Measurements from ENCODE around the gene HOXB5.

HOXB5 gene

DNA sequence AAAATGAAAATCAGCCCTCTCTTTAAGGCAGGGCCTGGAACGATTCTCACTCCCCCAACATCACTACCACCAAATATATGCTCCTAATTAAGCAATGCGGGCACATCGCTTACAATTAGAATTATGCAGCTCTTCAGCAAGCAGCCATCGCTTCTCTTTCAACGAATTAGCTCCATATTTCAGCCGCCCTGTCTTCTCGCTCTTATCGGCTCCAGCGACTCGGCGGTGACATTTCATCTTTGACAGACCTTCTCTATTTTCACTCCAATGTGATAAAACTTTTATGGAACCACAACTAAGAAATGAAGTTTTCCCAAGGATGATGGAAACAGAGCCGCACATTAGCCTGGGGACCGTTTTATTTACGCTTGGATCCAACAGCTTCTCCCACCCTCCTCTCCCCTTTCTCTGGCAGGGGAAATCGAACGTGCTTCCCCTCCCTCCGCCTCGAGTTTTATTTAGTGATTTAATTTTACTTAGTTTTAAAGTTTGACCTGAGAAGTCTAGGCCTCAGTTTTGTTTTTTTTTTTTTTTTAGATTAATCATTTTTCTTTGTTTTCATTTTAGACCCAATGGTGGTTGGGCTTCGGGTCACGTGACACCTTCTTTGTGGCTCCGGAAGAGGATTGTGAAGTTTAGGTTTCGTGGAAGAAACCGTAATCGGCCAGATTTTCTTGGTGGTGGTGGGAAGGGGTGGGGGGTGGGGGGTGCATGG lies 45.6 kb downstream of the HOXB5 start:
- Mint-ChIP-seq H3K27ac (peak overlapping the region; percentile 81), H3K4me3 (peak overlapping the region; percentile 96), H3K9me3 (no peaks in the 10 kb centered on the region), H3K36me3 (ENCODE audit: low read depth) (peaks cover 10% of the 10 kb centered on the region), H3K27me3 (ENCODE audit: low read depth) (no peaks in the 10 kb centered on the region), H3K4me1 (ENCODE audit: low read depth) (peaks cover 36% of the 10 kb centered on the region)

DNA sequence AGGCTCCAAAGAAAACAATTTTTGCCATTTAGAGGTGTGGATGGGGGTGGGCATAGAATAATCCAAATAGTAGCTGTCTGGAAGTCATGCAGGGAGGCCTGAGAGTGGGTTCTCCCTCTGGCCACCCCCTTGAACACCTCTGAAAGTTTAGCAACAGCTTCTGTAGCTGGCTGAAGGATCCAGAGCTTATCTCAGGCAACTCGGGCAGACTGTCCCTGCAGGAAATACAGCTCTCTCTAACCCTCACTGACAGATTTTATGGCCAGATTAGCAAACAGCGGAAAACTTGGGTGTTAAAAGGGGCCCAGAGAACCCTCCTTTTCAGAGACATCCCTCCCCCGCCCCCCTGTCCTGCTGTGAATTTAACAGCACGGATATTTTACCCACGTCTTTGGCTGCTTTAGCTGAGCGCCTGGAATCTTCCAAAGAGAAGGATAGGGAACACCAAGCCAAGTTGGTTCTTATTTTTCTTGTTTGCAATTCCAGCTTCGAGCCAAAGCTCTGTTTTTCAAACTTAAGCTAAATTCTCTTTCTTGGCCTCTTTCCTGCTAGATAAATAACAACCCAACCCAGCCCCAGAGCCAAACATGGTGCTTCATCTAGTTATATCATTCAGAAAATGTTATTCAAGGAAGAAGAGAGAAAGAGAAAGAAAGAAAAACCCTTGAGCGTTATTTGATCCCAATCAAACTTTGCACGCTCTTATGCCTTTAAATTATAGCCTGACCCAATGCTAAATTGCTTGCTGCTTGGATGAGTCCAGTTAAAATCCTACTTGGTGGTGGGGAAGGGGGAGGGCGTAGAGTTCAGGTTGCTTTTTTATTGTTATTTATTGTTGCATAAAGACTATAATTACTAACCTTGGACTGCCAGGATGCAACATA lies 46.4 kb downstream of the HOXB5 start:
- Mint-ChIP-seq H3K27me3 (ENCODE audit: low read depth) (peaks cover 2% of the 10 kb centered on the region), H3K9me3 (no peaks in the 10 kb centered on the region), H3K4me1 (ENCODE audit: low read depth) (peaks cover 38% of the 10 kb centered on the region), H3K27ac (peak overlapping the region; percentile 81), H3K4me3 (peak overlapping the region; percentile 96), H3K36me3 (ENCODE audit: low read depth) (peaks cover 16% of the 10 kb centered on the region)

DNA sequence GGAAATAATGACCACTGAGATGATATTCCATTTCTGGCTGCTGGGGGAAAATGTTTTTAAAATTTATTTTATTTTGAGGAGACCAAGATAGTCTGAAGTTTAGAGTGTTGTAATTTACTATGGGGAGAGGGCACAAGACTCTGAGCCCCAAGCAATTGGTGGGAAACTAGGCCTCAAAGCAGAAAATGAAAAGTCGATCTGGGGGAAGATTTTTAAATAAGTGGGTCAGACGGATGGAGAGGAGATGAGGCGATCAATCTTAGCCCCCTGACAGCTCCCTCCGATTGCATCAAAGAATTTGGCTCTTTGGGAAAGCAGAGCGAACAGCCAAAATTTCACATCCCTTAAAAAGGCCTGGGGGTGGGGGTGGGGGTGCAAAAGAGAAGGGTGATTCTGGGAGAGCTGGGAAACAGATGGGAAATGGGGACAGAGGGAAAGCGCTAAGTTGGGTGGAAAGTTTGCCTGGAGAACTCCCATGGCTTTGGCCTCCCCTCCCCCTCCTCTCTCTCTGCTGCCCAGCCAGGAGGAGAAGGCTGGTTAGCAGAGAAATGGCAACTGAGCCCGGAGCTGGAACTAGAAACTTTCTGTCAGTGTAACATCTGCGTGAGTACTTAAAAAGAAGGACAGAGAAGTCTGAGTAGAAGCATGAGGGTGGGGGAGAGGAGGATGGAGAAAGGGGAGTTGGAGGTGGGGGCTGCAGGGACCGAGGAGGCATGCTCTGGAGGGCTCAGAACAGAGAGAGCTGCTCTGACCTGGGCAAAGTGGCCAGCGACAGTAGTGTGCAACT lies 47.2 kb downstream of the HOXB5 start:
- Mint-ChIP-seq H3K36me3 (ENCODE audit: low read depth) (peaks cover 20% of the 10 kb centered on the region), H3K27ac (peak overlapping the region; percentile 81), H3K4me3 (peak overlapping the region; percentile 96), H3K27me3 (ENCODE audit: low read depth) (peaks cover 5% of the 10 kb centered on the region), H3K9me3 (no peaks in the 10 kb centered on the region), H3K4me1 (ENCODE audit: low read depth) (peaks cover 43% of the 10 kb centered on the region)

DNA sequence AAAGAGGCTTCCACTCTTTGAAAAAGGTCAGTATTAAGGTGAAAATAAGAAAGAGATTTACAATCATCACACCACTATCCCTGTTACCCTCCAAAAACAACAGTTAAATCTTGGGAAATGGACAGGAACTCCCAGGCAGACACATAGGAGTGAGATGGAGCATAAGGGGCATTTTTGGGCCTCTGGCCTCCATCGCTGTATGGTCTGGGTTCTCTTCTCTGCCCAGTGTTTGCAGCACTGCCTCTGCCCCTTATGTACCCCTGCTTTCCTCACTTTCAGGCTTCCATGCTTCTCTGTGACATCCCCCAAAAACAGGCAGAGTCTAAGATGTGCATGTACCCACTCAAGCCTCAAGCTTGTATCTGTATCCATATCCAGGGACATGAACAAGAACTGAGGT lies 48.0 kb downstream of the HOXB5 start:
- H3K4me1 Mint-ChIP-seq (ENCODE audit: low read depth), result peaks cover 46% of the 10 kb centered on the region
- H3K36me3 Mint-ChIP-seq (ENCODE audit: low read depth), result peaks cover 24% of the 10 kb centered on the region
- peaks cover 5% of the 10 kb centered on the region for H3K27me3 Mint-ChIP-seq (ENCODE audit: low read depth)
- peak overlapping the region; percentile 96 for H3K4me3 Mint-ChIP-seq
- H3K9me3 Mint-ChIP-seq, result no peaks in the 10 kb centered on the region
- H3K27ac Mint-ChIP-seq, result peak overlapping the region; percentile 95

DNA sequence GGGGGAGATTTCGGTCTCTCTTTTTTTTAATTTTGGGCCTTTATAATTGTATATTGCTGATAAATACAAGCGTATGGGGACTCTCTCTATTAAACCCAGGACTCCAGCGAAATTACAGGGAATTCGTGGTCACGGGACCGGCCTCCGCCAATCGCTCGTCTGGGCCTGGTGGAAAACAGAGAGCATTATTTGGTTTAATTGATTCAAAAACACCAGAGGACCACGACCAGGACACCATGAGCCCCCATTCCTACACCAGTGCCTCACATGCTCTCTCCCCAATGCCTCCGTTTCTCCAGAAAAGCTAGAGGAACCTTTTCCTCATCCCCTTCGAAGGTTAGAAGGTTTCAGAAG lies 48.6 kb downstream of the HOXB5 start, which contains the start of gene HOXB2:
Gene HOXB2 (minus strand): TSS at position 88 of the 354 bp plus-strand sequence. CDS start 198 bp downstream, outside the sequence.
- H3K9me3 Mint-ChIP-seq, result no peaks in the 10 kb centered on the region
- H3K4me3 Mint-ChIP-seq, result peak within 1 kb of the TSS; percentile 96
- peak within 1 kb of the TSS; percentile 95 for H3K27ac Mint-ChIP-seq
- peaks cover 5% of the 10 kb centered on the region for H3K27me3 Mint-ChIP-seq (ENCODE audit: low read depth)
- H3K36me3 Mint-ChIP-seq (ENCODE audit: low read depth), result peaks cover 26% of the 10 kb centered on the region
- peaks cover 51% of the 10 kb centered on the region for H3K4me1 Mint-ChIP-seq (ENCODE audit: low read depth)

DNA sequence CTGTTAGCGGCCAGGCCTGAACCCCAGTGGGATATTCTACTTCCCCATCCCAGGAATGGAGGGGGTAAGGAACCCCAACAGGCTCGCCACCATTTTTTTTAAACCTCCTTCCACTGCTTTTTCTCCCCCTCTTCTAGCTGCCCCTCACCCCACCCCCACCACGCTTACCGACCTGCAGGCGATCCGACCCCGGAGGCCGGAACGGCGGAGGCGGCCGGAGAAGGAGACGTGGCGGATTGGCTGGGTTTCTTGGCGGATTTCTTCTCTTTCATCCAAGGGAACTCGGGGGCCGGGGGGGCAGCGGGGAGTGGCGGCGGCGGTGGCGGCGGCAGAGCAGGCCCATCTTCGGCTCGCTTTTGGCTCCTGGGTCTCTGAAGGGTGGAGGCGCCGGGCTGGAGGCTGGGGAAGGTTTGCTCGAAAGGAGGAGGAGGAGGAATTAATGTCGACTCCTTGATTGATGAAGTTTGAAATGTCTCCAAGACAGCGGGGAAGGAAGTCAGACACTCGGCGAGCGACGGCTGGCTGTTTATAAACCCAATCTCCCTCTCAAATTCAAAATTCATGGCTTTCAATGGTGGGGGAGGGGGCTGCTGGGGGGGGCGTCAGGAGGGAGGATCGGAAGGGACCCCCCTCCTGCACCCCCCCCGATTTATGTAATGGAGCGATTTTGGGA lies 49.1 kb downstream of the HOXB5 start:
- H3K36me3 Mint-ChIP-seq (ENCODE audit: low read depth), result peaks cover 26% of the 10 kb centered on the region
- H3K9me3 Mint-ChIP-seq, result no peaks in the 10 kb centered on the region
- H3K4me1 Mint-ChIP-seq (ENCODE audit: low read depth), result peaks cover 54% of the 10 kb centered on the region
- H3K27ac Mint-ChIP-seq, result peak overlapping the region; percentile 95
- H3K4me3 Mint-ChIP-seq, result peak overlapping the region; percentile 96
- H3K27me3 Mint-ChIP-seq (ENCODE audit: low read depth), result peaks cover 5% of the 10 kb centered on the region

DNA sequence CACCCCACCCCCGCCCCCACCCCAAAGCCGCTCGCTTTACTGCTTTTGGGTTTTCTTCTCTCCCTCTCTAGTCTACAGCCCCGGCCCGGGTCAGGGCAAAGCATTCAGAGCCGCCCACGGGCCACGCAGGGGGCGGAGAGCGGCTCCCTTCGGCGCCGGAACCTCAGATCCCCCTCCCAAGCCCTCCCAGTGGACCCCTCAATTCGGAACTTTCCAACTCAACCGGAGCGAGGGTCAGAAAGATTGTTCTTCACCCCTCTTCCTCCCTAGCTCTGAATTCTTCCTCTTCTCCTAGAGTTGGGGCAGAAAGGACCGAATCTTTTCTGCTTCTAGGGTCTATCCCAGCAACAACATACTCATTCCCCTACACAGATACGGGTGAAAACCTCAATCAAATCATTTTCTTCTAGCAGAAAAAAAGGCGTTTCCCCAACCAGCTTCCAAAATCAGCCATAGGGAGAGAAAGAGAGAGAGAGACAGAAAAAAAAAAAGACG lies 49.7 kb downstream of the HOXB5 start:
- H3K36me3 Mint-ChIP-seq (ENCODE audit: low read depth), result peaks cover 24% of the 10 kb centered on the region
- peaks cover 53% of the 10 kb centered on the region for H3K4me1 Mint-ChIP-seq (ENCODE audit: low read depth)
- no peaks in the 10 kb centered on the region for H3K9me3 Mint-ChIP-seq
- peak overlapping the region; percentile 95 for H3K27ac Mint-ChIP-seq
- H3K4me3 Mint-ChIP-seq, result peak overlapping the region; percentile 96
- peaks cover 5% of the 10 kb centered on the region for H3K27me3 Mint-ChIP-seq (ENCODE audit: low read depth)

DNA sequence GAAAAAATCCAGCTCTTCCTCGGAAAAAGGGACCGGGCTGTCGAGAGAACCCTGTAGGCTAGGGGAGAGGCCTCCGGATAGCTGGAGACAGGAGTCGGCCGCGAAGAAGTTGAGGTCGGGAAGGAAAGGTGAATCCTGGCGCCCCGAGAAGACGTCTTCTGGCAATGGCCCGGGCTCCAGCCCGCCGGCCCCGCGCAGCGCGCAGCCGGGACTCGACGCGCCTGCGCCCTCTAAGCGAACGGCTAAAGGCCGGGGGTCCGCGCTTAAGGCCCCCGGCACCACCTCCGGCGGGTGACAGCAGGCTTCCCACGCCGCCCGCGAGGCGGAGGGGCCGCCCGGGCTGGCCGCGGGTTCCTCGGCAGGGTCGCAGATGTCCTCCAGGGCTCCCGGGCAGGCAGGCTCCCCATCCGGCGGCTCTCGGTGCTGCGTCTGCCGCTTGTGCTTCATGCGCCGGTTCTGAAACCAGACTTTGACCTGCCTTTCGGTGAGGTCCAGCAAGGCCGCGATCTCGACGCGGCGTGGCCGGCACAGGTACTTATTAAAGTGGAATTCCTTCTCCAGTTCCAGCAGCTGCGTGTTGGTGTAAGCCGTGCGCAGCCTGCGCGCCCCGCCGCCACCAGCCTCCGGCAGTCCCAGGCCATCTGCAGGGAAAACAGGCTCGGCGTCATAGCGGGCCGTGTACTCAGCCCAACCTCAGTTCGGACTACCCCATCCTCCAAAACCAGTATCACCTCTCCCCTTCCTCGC lies 50.3 kb downstream of the HOXB5 start:
- Mint-ChIP-seq H3K4me1 (ENCODE audit: low read depth) (peaks cover 47% of the 10 kb centered on the region), H3K27me3 (ENCODE audit: low read depth) (peaks cover 5% of the 10 kb centered on the region), H3K4me3 (peak overlapping the region; percentile 99), H3K36me3 (ENCODE audit: low read depth) (peaks cover 24% of the 10 kb centered on the region), H3K9me3 (no peaks in the 10 kb centered on the region), H3K27ac (peak overlapping the region; percentile 97)

DNA sequence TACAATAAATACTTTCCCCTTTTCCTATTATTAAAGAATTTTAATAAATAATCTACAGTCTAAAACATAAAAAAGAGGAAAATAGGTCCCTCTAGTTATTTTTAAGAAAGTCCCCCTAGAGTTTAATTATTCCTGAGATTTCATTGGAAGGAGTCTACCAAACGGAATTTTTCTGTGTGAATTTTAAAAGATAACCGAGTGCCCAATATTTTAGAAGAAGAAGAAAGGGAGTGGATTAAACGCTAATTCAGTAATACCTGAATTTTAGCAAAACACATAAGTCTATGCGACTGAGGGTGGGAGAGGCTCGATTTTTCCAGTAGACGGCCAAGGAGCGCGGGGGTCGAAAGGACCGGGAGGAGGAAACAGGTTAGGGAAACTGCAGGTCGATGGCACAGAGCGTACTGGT lies 50.9 kb downstream of the HOXB5 start:
- Mint-ChIP-seq H3K4me3 (peak overlapping the region; percentile 99), H3K9me3 (no peaks in the 10 kb centered on the region), H3K4me1 (ENCODE audit: low read depth) (peaks cover 43% of the 10 kb centered on the region), H3K27ac (peak overlapping the region; percentile 97), H3K27me3 (ENCODE audit: low read depth) (peaks cover 5% of the 10 kb centered on the region), H3K36me3 (ENCODE audit: low read depth) (peaks cover 24% of the 10 kb centered on the region)

DNA sequence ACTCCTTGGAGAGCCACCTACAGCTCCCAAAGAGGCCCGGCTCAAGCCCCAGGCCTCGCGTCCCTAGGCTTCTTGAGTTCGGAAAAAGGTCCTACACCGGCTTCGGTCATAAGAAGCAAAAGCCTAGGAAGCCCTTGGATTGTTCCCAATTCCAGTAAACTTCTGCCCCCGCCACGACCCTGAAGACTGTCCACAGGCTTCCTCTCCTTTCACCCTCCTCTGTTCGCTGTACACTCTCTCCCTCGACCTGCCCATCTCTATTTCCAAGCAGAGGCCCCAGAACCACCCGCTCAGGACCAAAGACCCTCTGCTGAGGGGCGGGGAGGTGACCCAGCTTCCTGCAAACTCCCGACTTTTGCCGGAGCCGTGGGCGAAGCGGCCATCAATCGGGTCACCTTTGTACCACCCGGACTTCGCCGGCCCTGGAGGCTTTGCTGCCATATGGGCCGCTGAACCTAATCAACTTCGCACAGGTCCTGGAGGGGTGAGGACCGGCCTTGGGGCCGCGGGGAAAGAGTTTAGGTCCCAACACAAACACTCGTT lies 51.4 kb downstream of the HOXB5 start:
- peaks cover 24% of the 10 kb centered on the region for H3K36me3 Mint-ChIP-seq (ENCODE audit: low read depth)
- no peaks in the 10 kb centered on the region for H3K9me3 Mint-ChIP-seq
- peak overlapping the region; percentile 99 for H3K4me3 Mint-ChIP-seq
- peaks cover 39% of the 10 kb centered on the region for H3K4me1 Mint-ChIP-seq (ENCODE audit: low read depth)
- H3K27me3 Mint-ChIP-seq (ENCODE audit: low read depth), result peaks cover 5% of the 10 kb centered on the region
- H3K27ac Mint-ChIP-seq, result peak overlapping the region; percentile 99

DNA sequence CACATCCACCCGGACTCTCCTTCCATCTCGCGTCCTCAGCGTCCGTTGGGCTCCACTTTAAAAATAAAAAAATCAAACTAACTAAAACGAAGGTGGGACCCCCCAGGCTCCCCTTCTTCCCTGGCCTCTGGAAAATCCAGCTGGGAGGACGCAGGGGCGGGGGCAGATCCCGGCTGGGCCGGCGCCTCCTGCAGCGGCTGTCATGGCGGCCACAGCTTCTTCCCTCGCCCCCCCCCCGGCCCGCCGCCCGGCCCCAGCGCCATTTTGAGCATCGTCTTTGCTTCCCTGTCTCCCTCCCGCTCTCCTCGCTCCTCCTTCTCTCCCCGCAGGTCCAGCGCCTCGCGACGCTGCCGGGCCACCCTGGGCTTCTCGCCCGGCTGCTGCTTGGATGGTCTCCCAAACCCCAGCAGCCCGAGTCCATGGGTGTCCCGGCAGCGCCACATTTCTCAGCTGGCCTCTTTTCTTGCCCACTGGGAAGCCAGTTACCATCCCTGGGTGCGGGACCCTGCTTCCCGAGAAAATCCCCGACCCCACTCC lies 51.9 kb downstream of the HOXB5 start:
- Mint-ChIP-seq H3K36me3 (ENCODE audit: low read depth) (peaks cover 24% of the 10 kb centered on the region), H3K27ac (peak overlapping the region; percentile 99), H3K4me3 (peak overlapping the region; percentile 99), H3K4me1 (ENCODE audit: low read depth) (peaks cover 35% of the 10 kb centered on the region), H3K27me3 (ENCODE audit: low read depth) (peaks cover 7% of the 10 kb centered on the region), H3K9me3 (no peaks in the 10 kb centered on the region)

Data from T-helper 1 cell treated with Interleukin-12 subunit alpha and Interleukin-12 subunit beta and Interleukin-4 antibody, amounts not matched to agents 30 μg/mL and 1 μg/mL, for 36 hours (primary cell).